A673 (cell line): ENCODE data around the gene GTPBP1. TPM values are rescaled to one million over a fixed set of nuclear protein-coding genes. Genes with fewer than 3 reads are reported as not detected.

Source experiments
- BruUV-seq: library from RNA; stranded (reverse); fragments of 400-500 nt; replicated peaks from 2 replicates; lab custom pipeline; 2021; lab: Mats Ljungman, UMichigan
- CTCF ChIA-PET: fragments of 300-600 bp; sonication (Branson Sonifier 250); formaldehyde crosslinking; loops from one replicate; lab custom pipeline; 2022; ENCODE audit warnings: antibody characterized with exemption; lab: Charles Lee
- POLR2A ChIA-PET: fragments of 300-600 bp; sonication (Branson Sonifier 250); formaldehyde crosslinking; loops from one replicate; lab custom pipeline; 2022; ENCODE audit warnings: antibody characterized with exemption; ENCODE audit not compliant: low non-redundant PET; lab: Charles Lee
- DNase-seq: peaks from one replicate; pipeline ENCODE4 v3.0.0-alpha.2; 2015; ENCODE audit warnings: low spot score
- H3K27ac ChIP-seq: fragments of 200-600 bp; sonication (generic); 2 replicates; pipeline ENCODE4 v1.5.1; 2016; ENCODE audit warnings: mixed run types, low read depth, mild to moderate bottlenecking, mixed read lengths, antibody characterized with exemption, low read length; ENCODE audit not compliant: poor library complexity, severe bottlenecking
- H3K27me3 ChIP-seq: fragments of 200-600 bp; sonication (generic); replicated peaks from 2 replicates; pipeline ENCODE4 v1.6.1; 2017; ENCODE audit warnings: mixed run types, low read depth, mild to moderate bottlenecking, mixed read lengths, antibody characterized with exemption, low read length; ENCODE audit not compliant: insufficient read depth, poor library complexity
- H3K36me3 ChIP-seq: fragments of 200-600 bp; sonication (generic); 2 replicates; pipeline ENCODE4 v1.6.1; 2016; ENCODE audit warnings: mixed run types, mild to moderate bottlenecking, mixed read lengths, antibody characterized with exemption, low read length; ENCODE audit not compliant: insufficient read depth, poor library complexity, severe bottlenecking
- H3K4me1 ChIP-seq: fragments of 200-600 bp; sonication (generic); 2 replicates; pipeline ENCODE4 v1.6.1; 2017; ENCODE audit warnings: mixed run types, mild to moderate bottlenecking, mixed read lengths, antibody characterized with exemption, low read length; ENCODE audit not compliant: insufficient read depth, poor library complexity, severe bottlenecking
- H3K4me3 ChIP-seq: fragments of 200-600 bp; sonication (generic); 2 replicates; pipeline ENCODE4 v1.5.1; 2016; ENCODE audit warnings: low read depth, mixed run types, mild to moderate bottlenecking, mixed read lengths, low read length; ENCODE audit not compliant: poor library complexity, severe bottlenecking
- H3K9me3 ChIP-seq: fragments of 200-600 bp; sonication (generic); 2 replicates; pipeline ENCODE4 v1.6.1; 2016; ENCODE audit warnings: mixed run types, low read depth, mild to moderate bottlenecking, mixed read lengths, antibody characterized with exemption, low read length; ENCODE audit not compliant: poor library complexity, severe bottlenecking
- EZH2 ChIP-seq: fragments of 200-600 bp; sonication (generic); IDR thresholded peaks from 2 replicates; pipeline ENCODE4 v1.6.1; 2017; ENCODE audit warnings: borderline replicate concordance, low read depth, mild to moderate bottlenecking, mixed read lengths, antibody characterized with exemption, low read length; ENCODE audit not compliant: poor library complexity, severe bottlenecking
- intact Hi-C: fragments of 100-400 bp; cut with micrococcal nuclease; formaldehyde crosslinking; loops from one replicate; pipeline ENCODE4 v1.10.0; 2022; ENCODE audit not compliant: unreplicated experiment
- total RNA-seq: library from RNA; stranded (reverse); gene quantifications from 2 replicates; pipeline ENCODE4 v1.2.3, GENCODE V29; 2021
- TF ChIP-seq, protein P1 (sequence below): fragments of 300-800, 200-600 bp; sonication (generic); conservative IDR thresholded peaks from 2 replicates; pipeline ENCODE4 v1.5.1; 2017; ENCODE audit warnings: low read depth, mild to moderate bottlenecking, antibody characterized with exemption, low read length, moderate library complexity, mixed read lengths

Gene GTPBP1
- total RNA-seq, 1 experiment from 2014 or later: 88.2 TPM

- peak overlapping the region; percentile 15 for H3K4me3 ChIP-seq
- ChIA-PET POLR2A (no interaction called here), CTCF (no interaction called here)
- intact Hi-C loops: no loop called here
- H3K36me3 ChIP-seq: peaks cover 9% of the 10 kb centered on the region
- H3K9me3 ChIP-seq: no peaks in the 10 kb centered on the region
- peaks cover 14% of the 10 kb centered on the region for H3K4me1 ChIP-seq
- H3K27me3 ChIP-seq: no peaks in the 10 kb centered on the region
- TF ChIP-seq EZH2: no peak
- TF ChIP-seq, protein P1, sequence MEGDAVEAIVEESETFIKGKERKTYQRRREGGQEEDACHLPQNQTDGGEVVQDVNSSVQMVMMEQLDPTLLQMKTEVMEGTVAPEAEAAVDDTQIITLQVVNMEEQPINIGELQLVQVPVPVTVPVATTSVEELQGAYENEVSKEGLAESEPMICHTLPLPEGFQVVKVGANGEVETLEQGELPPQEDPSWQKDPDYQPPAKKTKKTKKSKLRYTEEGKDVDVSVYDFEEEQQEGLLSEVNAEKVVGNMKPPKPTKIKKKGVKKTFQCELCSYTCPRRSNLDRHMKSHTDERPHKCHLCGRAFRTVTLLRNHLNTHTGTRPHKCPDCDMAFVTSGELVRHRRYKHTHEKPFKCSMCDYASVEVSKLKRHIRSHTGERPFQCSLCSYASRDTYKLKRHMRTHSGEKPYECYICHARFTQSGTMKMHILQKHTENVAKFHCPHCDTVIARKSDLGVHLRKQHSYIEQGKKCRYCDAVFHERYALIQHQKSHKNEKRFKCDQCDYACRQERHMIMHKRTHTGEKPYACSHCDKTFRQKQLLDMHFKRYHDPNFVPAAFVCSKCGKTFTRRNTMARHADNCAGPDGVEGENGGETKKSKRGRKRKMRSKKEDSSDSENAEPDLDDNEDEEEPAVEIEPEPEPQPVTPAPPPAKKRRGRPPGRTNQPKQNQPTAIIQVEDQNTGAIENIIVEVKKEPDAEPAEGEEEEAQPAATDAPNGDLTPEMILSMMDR: no peak
- H3K27ac ChIP-seq: peak overlapping the region; percentile 43
- no peak for DNase-seq
- no TSS peak for BruUV-seq
These were observed 8.9 kb upstream of the GTPBP1 start for GRCh38 chr22:38696606-38697424.

DNA sequence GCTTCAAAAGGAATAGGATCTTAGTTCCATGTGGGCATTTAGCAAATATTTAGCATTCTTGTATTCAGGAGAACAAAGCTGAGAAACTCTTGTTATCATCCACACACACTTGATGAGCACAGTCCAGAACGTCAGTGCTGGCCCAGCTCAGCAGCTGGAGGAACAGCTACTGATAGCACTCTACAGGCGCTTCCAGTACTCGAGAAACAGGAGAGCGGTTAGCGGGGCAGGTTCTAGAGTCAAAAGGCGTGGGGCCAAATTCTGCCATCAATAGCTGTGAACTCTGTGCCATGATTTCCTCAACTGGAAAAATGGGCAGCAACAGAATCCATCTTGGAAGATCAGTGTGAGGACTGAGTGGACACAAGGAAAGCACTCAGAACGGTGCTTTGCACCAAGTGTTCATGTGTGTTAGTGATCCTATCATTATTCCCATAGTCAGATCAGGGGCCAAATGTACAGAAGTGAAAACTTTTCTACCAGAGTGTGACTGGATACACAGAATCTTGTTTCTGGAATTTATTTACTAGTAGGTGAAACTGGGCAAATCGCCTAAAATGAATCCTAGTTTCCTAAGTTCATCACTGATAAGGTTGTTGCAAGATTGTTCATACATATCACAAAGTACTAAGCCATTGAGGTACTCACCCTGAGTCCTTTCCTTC is 8.2 kb upstream of the GTPBP1 start:
- Histone ChIP-seq H3K4me1 (peaks cover 14% of the 10 kb centered on the region), H3K27me3 (no peaks in the 10 kb centered on the region), H3K27ac (peak overlapping the region; percentile 43), H3K36me3 (peaks cover 9% of the 10 kb centered on the region), H3K9me3 (no peaks in the 10 kb centered on the region), H3K4me3 (peak overlapping the region; percentile 15)
- DNase-seq: no peak
- TF ChIP-seq EZH2: no peak
- TF ChIP-seq, protein P1: no peak
- CTCF ChIA-PET: no interaction called here
- POLR2A ChIA-PET: no interaction called here
- BruUV-seq: no TSS peak
- intact Hi-C loops: no loop called here

- Histone ChIP-seq H3K4me3 (peak overlapping the region; percentile 94), H3K4me1 (peaks cover 18% of the 10 kb centered on the region), H3K27ac (peak overlapping the region; percentile 11), H3K9me3 (no peaks in the 10 kb centered on the region), H3K27me3 (no peaks in the 10 kb centered on the region), H3K36me3 (peaks cover 4% of the 10 kb centered on the region)
- intact Hi-C loops: no loop called here
- TF ChIP-seq, protein P1: no peak
- no peak for TF ChIP-seq EZH2
- CTCF ChIA-PET: interaction anchor here (1.0 kb wide), 1 partner anchor 17 kb away, joined by 3 read pairs; the partner anchor contains the start of gene TOMM22
- no peak for DNase-seq
- BruUV-seq: no TSS peak
- POLR2A ChIA-PET: no interaction called here
These were observed 7.2 kb upstream of the GTPBP1 start for GRCh38 chr22:38698407-38699094.
